Prostate gland (tissue), 2 donors: ENCODE data around the gene SIX5.

ENCODE experiments used
- CTCF ChIP-seq, 4 experiments: fragments of 200-600 bp in 2 of 4; fragments of 450-650 bp in 2 of 4; sonication (generic) in 2 of 4; IDR thresholded peaks; 1 replicate in 3 of 4; 2 replicates in 1 of 4; pipeline ENCODE4 v1.5.1; 2016 to 2019; ENCODE audit warnings: antibody characterized with exemption in 4 of 4, mild to moderate bottlenecking in 2 of 4, moderate library complexity in 2 of 4
- POLR2A ChIP-seq: fragments of 450-650 bp; IDR thresholded peaks from one replicate; pipeline ENCODE4 v1.6.1; 2016; ENCODE audit warnings: antibody characterized with exemption, mild to moderate bottlenecking
- POLR2AphosphoS5 ChIP-seq: sonication (generic); formaldehyde crosslinking; IDR thresholded peaks from one replicate; pipeline ENCODE4 v1.6.1; 2017; ENCODE audit warnings: antibody characterized with exemption

- no peak for TF ChIP-seq CTCF (IDR thresholded peaks at IDR 0.05)
- TF ChIP-seq POLR2AphosphoS5, result no peak
- TF ChIP-seq POLR2A, result no peak
These were observed 20.2 kb upstream of the SIX5 start for GRCh38 chr19:45789035-45789786.
